Measurements from ENCODE around the gene NAA80.
"Not testable (repeated sequence)": the region's sequence is repeated elsewhere in the genome, so short reads cannot be mapped to it uniquely, and the experiment has no call there.

NAA80 gene

DNA sequence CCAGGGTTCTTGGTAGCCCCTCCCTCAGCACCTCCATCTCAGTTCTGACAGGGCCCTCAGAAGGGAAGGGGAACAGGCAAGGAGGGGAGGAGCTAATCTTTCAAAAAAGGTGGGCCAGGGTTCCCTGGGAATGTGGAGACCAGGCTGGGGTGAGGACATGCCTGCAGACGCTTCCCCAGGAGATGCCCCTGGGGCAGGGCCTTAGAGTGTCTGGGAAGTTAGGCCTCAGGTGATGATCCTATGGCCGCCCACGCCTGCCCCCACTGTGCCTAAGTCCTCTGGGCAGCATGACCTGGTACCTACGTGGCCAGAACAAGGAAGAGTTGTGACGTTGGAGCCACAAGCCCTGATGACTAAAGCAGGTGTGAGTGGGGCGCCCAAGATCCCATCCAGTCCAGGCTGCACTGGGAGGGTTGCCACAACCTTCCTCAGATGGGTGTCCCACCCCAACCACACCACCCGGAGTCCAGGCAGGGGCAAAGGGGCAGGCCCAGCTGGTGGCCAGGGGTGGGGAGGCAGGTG, 34.2 kb downstream of the NAA80 start:
- DNase-seq (ENCODE audit: low spot score), result no peak
- TF ChIP-seq, protein P1, sequence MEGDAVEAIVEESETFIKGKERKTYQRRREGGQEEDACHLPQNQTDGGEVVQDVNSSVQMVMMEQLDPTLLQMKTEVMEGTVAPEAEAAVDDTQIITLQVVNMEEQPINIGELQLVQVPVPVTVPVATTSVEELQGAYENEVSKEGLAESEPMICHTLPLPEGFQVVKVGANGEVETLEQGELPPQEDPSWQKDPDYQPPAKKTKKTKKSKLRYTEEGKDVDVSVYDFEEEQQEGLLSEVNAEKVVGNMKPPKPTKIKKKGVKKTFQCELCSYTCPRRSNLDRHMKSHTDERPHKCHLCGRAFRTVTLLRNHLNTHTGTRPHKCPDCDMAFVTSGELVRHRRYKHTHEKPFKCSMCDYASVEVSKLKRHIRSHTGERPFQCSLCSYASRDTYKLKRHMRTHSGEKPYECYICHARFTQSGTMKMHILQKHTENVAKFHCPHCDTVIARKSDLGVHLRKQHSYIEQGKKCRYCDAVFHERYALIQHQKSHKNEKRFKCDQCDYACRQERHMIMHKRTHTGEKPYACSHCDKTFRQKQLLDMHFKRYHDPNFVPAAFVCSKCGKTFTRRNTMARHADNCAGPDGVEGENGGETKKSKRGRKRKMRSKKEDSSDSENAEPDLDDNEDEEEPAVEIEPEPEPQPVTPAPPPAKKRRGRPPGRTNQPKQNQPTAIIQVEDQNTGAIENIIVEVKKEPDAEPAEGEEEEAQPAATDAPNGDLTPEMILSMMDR (IDR thresholded peaks at IDR 0.05; ENCODE audit: extremely low read depth, missing control alignments), result no peak

DNA sequence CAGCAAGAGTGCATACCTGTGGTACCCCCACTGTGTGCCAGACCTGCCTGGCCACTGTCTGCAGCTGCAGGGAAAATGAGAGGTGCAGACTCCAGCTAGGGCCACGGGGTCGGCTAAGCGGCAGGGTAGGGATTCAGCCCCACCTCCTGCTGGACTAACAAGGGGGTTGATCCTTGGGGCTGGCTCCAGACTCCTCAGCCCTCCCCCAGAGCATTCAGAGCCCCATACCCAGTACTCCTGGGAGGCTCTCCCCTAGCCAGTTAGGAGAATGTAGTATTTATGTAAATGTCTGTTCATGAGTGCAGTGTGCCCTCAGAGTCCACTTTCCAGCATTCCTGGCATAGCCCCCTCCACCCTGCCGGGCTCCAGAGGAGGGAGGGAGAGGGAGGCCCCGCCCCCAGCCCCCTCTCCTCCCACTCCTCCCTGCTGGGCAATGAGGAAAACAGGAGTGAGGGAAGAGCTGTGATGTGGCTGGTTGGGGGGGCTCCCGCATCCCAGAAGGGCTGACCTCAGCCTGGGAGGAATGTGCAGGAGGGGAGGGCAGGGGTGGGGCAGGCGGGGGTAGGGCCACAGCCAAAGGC, 34.7 kb downstream of the NAA80 start:
- TF ChIP-seq, protein P1 (IDR thresholded peaks at IDR 0.05; ENCODE audit: extremely low read depth, missing control alignments), result no peak
- no peak for DNase-seq (ENCODE audit: low spot score)

DNA sequence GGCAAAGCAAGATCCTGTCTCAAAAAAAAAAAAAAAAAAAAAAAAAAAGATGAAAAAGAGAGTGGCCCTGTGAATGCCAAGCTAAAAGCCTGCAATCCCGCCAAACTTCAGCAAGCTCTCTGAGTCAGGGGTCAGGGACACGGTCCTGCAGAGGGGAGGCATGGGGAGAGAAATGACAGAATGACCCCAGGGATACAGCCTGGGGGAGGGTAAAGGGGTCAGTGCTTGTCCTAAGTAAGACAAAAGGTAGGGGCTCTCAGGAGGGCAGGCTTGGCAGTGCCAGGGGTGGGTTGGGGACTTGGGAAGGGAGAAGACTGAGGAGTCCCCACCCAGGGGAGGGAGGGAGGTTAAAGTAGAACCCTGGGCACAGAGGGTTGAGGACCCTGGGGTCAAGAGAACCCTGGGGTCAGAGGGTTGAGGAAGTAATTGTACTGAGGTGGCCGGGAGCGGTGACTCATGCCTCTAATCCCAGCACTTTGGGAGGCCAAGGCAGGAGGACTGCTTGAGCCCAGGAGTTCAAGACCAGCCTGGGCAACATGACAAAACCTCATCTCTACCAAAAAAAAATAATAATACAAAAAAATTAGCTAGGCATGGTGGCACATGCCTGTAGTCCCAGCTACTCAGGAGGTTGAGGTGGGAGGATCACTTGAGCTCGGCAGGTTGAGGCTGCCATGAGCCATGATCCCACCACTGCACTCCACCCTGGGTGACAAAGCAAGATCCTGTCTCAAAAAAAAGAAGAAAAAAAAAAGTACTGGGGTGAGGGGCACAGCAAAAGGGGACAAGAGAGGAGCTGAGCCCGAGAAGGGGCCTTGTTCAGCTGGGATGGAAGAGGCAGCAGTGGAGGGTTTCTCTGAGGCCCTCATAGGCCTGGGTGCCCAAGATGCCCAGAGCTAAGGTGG, 35.5 kb downstream of the NAA80 start:
- TF ChIP-seq, protein P1 (IDR thresholded peaks at IDR 0.05; ENCODE audit: extremely low read depth, missing control alignments), result no peak
- DNase-seq (ENCODE audit: low spot score), result no peak

DNA sequence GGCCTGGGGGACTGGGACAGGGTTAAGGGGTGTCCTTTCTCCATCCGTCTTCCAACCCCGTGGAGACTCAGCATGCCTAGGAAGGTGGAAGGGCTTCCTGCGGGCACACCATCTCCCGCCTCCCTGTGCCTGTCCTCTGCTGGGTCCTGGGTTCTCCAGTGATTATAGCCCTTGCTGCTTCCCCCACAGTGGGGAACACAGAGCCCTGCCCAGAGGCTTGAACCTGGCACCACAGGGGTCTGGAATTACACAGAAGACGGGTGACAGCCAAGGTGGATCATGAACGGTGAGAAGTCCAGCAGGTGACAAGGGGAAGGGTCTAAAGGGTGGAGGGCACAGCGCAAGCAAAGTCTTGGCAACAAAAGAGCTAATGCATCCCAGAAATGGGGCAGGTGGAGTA, 36.4 kb downstream of the NAA80 start:
- TF ChIP-seq, protein P1 (IDR thresholded peaks at IDR 0.05; ENCODE audit: extremely low read depth, missing control alignments), result no peak
- DNase-seq (ENCODE audit: low spot score), result no peak

DNA sequence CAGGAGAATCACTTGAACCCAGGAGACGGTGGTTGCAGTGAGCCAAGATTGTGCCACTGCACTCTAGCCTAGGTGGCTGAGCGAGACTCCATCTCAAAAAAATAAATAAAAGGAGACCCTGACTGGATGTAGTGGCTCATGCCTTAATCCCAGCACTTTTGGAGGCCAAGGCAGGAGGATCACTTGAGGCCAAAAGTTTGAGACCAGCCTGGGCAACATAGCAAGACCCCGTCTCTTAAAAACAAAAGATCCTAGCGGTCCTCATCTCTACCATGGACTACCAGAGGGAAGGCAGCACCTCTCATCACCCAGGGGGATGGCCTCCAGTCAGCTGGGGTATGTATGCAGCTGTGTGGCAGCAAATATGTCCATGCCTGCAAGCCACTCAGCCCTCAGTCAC, 37.0 kb downstream of the NAA80 start:
- DNase-seq (ENCODE audit: low spot score), result not testable (repeated sequence)

DNA sequence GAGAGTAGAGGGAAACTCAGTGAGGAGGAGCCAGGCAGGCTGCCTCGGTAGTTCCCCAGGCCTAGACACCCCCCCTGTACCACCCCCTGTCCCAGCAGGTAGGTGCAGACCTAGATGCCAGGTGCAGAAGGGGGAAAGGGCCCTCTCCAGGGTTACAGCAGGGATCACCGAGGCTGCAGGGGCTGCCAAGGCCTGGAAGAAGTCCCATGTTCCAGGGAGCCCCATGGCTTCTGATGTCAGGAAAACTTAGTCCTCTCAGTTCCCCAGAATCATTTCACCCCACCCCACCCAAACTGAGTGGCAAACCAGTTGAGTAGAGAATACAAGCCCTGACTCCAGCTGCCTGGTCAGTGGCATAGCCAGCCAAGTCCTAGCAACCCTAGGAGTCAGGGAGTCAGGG, 37.7 kb downstream of the NAA80 start:
- TF ChIP-seq, protein P1 (IDR thresholded peaks at IDR 0.05; ENCODE audit: extremely low read depth, missing control alignments), result no peak
- peak; percentile 31 for DNase-seq (ENCODE audit: low spot score)

DNA sequence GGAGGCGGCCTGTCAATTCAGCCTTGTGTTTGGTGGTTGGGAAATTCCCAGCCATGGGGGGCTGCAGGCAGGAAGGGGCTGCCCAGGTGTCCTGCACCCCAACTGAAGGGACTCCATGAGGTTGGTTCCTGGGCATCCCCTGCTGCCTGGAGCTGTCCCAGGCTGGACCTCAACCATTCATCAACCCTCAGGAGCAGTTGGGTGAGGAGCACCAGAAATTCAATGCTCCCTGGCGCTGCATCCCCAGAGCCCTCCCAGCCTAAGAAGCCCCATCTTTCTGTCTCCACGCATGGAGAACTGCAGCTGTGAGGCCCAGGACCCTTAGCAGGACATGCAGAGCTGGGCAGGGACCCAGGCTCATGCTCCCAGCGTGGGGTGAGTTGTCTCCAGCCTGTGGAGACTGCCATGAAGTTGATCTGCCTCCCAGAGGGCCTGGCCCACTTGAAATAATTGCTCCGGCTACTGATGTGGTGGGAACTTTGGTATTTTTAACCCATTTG, 38.2 kb downstream of the NAA80 start:
- TF ChIP-seq, protein P1 (IDR thresholded peaks at IDR 0.05; ENCODE audit: extremely low read depth, missing control alignments), result no peak
- DNase-seq (ENCODE audit: low spot score), result peak; percentile 46
